Measurements from ENCODE around the gene IKBKE. TPM values are rescaled to one million over a fixed set of nuclear protein-coding genes. Genes with fewer than 3 reads are reported as not detected.

The IKBKE gene
- total and polyA plus RNA-seq, 4 donors: 2.2 to 4.4 (median 3.6) TPM

DNA sequence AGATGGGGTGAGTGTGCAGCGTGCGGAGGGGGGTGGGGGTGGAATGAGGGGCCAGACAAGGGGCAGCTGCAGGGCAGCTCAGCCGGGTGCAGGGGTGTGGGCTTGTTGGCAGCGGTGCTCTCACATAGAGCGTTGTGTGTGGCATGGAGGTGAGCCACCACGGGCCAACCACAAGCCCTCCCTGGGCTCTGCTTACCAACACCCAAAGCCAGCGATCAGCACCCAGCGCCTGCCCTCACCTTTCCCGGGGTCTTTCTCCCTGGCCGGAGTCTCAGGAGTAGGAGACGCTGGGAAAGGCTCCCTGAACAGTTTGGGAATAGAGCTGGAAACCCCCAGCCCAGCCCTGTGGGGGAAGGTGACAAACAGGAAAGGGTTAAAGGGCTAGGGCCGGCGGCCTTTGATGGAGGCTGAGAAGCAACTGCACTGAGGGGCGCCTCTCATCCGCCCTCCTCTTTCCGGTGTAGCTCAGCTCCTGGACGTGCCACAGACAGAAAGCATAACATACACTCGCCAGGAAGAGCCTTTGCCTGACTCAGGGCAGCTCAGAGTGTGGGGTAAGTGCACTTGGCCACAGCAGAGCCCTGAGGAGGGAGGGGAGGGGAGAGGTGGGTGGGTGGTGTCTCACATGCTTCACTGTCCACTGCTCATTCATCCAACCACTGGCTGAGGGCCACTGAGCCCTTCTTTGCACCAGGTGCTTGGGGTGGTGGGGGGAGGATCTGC lies 577 bp downstream of the IKBKE start:
- Histone ChIP-seq H3K4me3 (ENCODE audit: low read depth, low read length) (peak overlapping the region; percentile 57), H3K9me3 (ENCODE audit: control insufficient read depth, insufficient read depth, low read length) (no peaks in the 10 kb centered on the region), H3K27ac (ENCODE audit: low read depth, low read length) (peak overlapping the region; percentile 57), H3K27me3 (ENCODE audit: control insufficient read depth, insufficient read depth, low read length) (peaks cover 9% of the 10 kb centered on the region), H3K4me1 (ENCODE audit: control insufficient read depth, insufficient read depth, low read length) (peaks cover 38% of the 10 kb centered on the region), H3K36me3 (ENCODE audit: control insufficient read depth, insufficient read depth, low read length) (peaks cover 6% of the 10 kb centered on the region)
- WGBS (ENCODE audit: insufficient coverage): 7% methylated on average over 11 of the region's 18 CpGs
- peak in 1 of 6 donors; percentile 24 for DNase-seq (ENCODE audit: low read depth in 4 of 6, low spot score in 6 of 6)

DNA sequence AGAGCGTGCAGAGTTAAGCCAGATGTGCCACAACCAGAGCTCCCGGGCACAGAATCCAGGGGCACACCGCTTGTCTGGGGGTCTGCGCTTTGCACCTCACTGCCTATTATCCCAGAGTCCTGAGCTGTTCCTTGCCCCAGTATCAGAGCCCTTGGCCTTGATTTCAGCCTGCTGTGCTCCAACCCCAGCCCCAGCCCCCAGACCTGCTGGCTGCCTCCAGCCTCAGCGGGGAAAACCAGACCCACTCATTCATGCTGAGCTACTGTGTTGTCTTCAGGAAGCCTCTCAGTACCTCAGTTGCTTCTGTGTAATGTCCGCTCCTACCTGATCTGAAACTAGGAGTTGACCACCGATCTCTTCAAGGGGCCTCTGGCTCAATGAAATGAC lies 1.1 kb downstream of the IKBKE start:
- Histone ChIP-seq H3K9me3 (ENCODE audit: control insufficient read depth, insufficient read depth, low read length) (no peaks in the 10 kb centered on the region), H3K4me3 (ENCODE audit: low read depth, low read length) (no peak overlapping the region), H3K27me3 (ENCODE audit: control insufficient read depth, insufficient read depth, low read length) (peaks cover 9% of the 10 kb centered on the region), H3K36me3 (ENCODE audit: control insufficient read depth, insufficient read depth, low read length) (peaks cover 11% of the 10 kb centered on the region), H3K4me1 (ENCODE audit: control insufficient read depth, insufficient read depth, low read length) (peaks cover 38% of the 10 kb centered on the region), H3K27ac (ENCODE audit: low read depth, low read length) (no peak overlapping the region)
- no peak for DNase-seq (ENCODE audit: low read depth in 4 of 6, low spot score in 6 of 6)
- 44% methylated on average over 4 of the region's 7 CpGs for WGBS (ENCODE audit: insufficient coverage)

DNA sequence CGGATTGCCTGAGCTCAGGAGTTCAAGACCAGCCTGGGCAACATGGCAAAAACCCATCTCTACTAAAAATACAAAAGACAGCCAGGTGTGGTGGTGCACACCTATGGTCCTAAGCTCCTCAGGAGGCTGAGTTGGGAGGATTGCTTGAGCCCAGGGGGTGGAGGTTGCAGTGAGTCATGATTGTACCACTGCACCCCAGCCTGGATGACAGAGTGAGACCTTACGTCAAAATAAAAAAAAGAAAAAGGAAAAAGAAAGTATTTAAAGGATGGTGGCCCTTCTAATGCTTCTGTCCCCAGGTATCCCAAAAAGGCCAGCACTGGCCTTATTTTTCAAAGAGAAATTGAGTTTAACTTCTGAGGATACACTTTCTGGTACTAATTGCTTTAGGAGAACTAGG lies 1.7 kb downstream of the IKBKE start:
- Histone ChIP-seq H3K9me3 (ENCODE audit: control insufficient read depth, insufficient read depth, low read length) (no peaks in the 10 kb centered on the region), H3K36me3 (ENCODE audit: control insufficient read depth, insufficient read depth, low read length) (peaks cover 16% of the 10 kb centered on the region), H3K27ac (ENCODE audit: low read depth, low read length) (no peak overlapping the region), H3K4me3 (ENCODE audit: low read depth, low read length) (no peak overlapping the region), H3K27me3 (ENCODE audit: control insufficient read depth, insufficient read depth, low read length) (peaks cover 9% of the 10 kb centered on the region), H3K4me1 (ENCODE audit: control insufficient read depth, insufficient read depth, low read length) (peaks cover 37% of the 10 kb centered on the region)
- no peak for DNase-seq (ENCODE audit: low read depth in 4 of 6, low spot score in 6 of 6)
- no CpG with 5 or more reads among the region's 2 CpGs for WGBS (ENCODE audit: insufficient coverage)

DNA sequence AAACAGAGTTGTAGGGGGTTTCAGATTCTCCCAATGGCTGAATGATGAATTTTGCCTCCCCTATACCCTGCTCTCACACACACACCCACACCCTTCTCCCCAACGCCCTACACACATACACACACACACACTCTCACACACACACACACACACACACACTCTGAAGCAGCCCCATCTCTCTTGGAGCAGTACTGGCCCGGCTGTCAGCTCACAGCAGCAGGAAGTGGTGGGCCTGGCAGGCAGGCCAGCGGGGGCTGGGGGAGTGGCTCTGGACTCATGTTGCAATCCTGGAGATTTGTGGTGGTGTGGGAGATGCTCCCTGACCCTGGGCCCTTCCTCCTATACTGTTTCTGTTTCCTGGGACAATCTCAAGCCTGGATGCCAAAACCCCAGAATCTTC lies 2.2 kb downstream of the IKBKE start:
- Histone ChIP-seq H3K27ac (ENCODE audit: low read depth, low read length) (no peak overlapping the region), H3K36me3 (ENCODE audit: control insufficient read depth, insufficient read depth, low read length) (peaks cover 18% of the 10 kb centered on the region), H3K4me3 (ENCODE audit: low read depth, low read length) (no peak overlapping the region), H3K4me1 (ENCODE audit: control insufficient read depth, insufficient read depth, low read length) (peaks cover 32% of the 10 kb centered on the region), H3K9me3 (ENCODE audit: control insufficient read depth, insufficient read depth, low read length) (no peaks in the 10 kb centered on the region), H3K27me3 (ENCODE audit: control insufficient read depth, insufficient read depth, low read length) (peaks cover 9% of the 10 kb centered on the region)
- DNase-seq (ENCODE audit: low read depth in 4 of 6, low spot score in 6 of 6): no peak
- WGBS (ENCODE audit: insufficient coverage): 33% methylated on average over 1 of the region's 3 CpGs

DNA sequence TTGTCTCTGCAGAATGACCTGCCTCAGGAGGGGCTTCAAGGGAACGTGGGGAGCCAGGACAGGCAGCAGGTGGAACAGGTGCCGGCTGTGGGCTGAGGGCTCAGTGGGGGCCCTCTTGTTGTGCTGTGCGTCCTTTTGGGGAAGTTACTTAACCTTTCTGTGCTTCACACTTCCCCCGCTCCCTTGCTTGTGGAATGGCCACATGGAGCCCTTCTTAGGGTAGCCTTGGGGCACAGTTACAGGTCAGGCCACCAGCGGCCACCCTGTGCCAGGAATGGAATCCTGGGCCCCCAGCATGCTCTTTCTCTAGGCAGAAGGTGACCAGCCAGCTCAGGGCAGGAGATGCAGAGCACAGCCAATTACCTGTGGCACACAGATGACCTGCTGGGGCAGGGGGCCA lies 2.6 kb downstream of the IKBKE start:
- Histone ChIP-seq H3K36me3 (ENCODE audit: control insufficient read depth, insufficient read depth, low read length) (peaks cover 18% of the 10 kb centered on the region), H3K4me3 (ENCODE audit: low read depth, low read length) (no peak overlapping the region), H3K4me1 (ENCODE audit: control insufficient read depth, insufficient read depth, low read length) (peaks cover 31% of the 10 kb centered on the region), H3K27me3 (ENCODE audit: control insufficient read depth, insufficient read depth, low read length) (peaks cover 9% of the 10 kb centered on the region), H3K27ac (ENCODE audit: low read depth, low read length) (no peak overlapping the region), H3K9me3 (ENCODE audit: control insufficient read depth, insufficient read depth, low read length) (no peaks in the 10 kb centered on the region)
- DNase-seq (ENCODE audit: low read depth in 4 of 6, low spot score in 6 of 6): no peak
- WGBS (ENCODE audit: insufficient coverage): 81% methylated on average over 5 of the region's 5 CpGs

DNA sequence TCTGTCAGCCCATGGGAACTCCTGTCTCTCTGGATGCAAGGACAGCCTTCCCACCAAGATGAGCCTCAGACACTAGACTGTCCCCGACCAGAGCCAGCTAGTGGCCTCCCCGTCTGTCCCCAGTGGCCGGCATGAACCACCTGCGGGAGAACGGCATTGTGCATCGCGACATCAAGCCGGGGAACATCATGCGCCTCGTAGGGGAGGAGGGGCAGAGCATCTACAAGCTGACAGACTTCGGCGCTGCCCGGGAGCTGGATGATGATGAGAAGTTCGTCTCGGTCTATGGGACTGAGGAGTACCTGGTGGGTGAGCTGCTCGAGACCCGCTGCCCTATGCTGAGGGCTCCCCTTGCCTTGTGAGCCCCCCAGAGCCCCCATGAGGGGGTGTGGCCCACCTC lies 5.8 kb downstream of the IKBKE start:
- DNase-seq (ENCODE audit: low read depth in 4 of 6, low spot score in 6 of 6): no peak
- no peak overlapping the region for H3K4me3 ChIP-seq (ENCODE audit: low read depth, low read length)
- WGBS (ENCODE audit: insufficient coverage): 89% methylated on average over 16 of the region's 17 CpGs
- H3K27me3 ChIP-seq (ENCODE audit: control insufficient read depth, insufficient read depth, low read length): peaks cover 3% of the 10 kb centered on the region
- H3K36me3 ChIP-seq (ENCODE audit: control insufficient read depth, insufficient read depth, low read length): peaks cover 18% of the 10 kb centered on the region
- H3K4me1 ChIP-seq (ENCODE audit: control insufficient read depth, insufficient read depth, low read length): peaks cover 15% of the 10 kb centered on the region
- no peak overlapping the region for H3K27ac ChIP-seq (ENCODE audit: low read depth, low read length)
- no peaks in the 10 kb centered on the region for H3K9me3 ChIP-seq (ENCODE audit: control insufficient read depth, insufficient read depth, low read length)

DNA sequence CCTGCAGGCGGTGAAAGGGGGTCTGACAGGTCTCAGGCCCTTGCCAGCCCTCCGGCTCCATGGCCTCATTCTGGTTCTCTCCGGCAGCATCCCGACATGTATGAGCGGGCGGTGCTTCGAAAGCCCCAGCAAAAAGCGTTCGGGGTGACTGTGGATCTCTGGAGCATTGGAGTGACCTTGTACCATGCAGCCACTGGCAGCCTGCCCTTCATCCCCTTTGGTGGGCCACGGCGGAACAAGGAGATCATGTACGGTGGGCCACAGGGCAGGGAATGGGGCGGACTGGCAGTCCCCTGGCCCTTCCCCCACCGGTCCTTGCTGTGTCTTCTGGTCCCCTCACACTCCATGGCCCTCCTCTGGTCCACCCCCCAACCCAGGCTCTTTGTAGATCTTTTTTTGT lies 6.3 kb downstream of the IKBKE start:
- no peak overlapping the region for H3K27ac ChIP-seq (ENCODE audit: low read depth, low read length)
- H3K4me3 ChIP-seq (ENCODE audit: low read depth, low read length): no peak overlapping the region
- H3K27me3 ChIP-seq (ENCODE audit: control insufficient read depth, insufficient read depth, low read length): no peaks in the 10 kb centered on the region
- 90% methylated on average over 13 of the region's 14 CpGs for WGBS (ENCODE audit: insufficient coverage)
- H3K9me3 ChIP-seq (ENCODE audit: control insufficient read depth, insufficient read depth, low read length): no peaks in the 10 kb centered on the region
- H3K4me1 ChIP-seq (ENCODE audit: control insufficient read depth, insufficient read depth, low read length): peaks cover 10% of the 10 kb centered on the region
- peaks cover 18% of the 10 kb centered on the region for H3K36me3 ChIP-seq (ENCODE audit: control insufficient read depth, insufficient read depth, low read length)
- no peak for DNase-seq (ENCODE audit: low read depth in 4 of 6, low spot score in 6 of 6)

DNA sequence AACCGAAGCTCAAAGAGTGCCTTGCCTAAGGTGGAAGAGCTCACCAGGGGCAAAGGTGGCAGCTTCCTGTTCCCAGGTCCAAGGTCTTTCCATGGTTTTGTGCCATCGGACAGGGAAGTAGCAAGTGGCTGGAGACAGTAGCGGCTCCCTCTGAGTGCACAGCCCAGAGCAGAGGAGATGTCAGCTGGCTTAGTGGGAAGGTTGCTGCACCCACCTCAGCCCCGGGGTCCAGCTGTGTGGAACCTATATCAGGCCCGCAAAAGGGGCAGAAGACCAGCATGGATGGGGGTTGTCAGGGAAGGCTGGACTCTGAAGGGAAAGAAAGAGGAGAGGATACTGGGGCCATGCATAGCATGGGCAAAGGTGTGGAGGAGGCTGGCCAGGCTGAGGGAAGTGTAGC lies 6.8 kb downstream of the IKBKE start:
- 95% methylated on average over 5 of the region's 5 CpGs for WGBS (ENCODE audit: insufficient coverage)

DNA sequence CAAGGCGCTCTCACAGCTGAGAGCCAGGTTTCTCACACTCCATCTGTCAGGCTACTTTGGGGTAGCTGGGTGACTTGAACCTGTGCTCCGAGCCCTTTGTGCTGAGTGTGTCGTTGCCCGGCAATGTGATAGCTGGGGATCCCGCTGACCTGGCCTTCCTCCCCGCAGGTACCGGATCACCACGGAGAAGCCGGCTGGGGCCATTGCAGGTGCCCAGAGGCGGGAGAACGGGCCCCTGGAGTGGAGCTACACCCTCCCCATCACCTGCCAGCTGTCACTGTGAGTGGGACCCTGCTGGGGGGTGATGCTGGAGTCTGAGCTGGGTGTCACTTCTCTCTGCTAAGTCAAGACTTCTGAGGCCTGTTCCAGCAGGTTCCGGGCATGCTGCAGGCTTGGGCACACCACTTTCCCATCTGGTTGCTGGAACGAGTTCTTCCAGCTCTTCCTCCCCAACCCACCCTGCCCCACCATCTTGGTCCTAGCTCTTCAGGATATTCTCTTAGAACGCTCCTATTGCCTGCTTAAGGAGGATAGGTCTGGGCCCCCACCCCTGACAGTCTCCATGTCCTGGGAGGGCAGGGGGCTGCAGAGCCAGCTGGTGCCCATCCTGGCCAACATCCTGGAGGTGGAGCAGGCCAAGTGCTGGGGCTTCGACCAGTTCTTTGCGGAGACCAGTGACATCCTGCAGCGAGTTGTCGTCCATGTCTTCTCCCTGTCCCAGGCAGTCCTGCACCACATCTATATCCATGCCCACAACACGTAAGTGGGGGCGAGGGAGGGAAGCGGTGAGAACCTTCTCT lies 7.5 kb downstream of the IKBKE start:
- Histone ChIP-seq H3K4me3 (ENCODE audit: low read depth, low read length) (no peak overlapping the region), H3K4me1 (ENCODE audit: control insufficient read depth, insufficient read depth, low read length) (peaks cover 8% of the 10 kb centered on the region), H3K27ac (ENCODE audit: low read depth, low read length) (no peak overlapping the region), H3K27me3 (ENCODE audit: control insufficient read depth, insufficient read depth, low read length) (no peaks in the 10 kb centered on the region), H3K36me3 (ENCODE audit: control insufficient read depth, insufficient read depth, low read length) (peaks cover 17% of the 10 kb centered on the region), H3K9me3 (ENCODE audit: control insufficient read depth, insufficient read depth, low read length) (no peaks in the 10 kb centered on the region)
- no peak for DNase-seq (ENCODE audit: low read depth in 4 of 6, low spot score in 6 of 6)
- 91% methylated on average over 10 of the region's 21 CpGs for WGBS (ENCODE audit: insufficient coverage)

More for the DNA sequence above, 6.8 kb downstream of the IKBKE start:
- Histone ChIP-seq H3K27me3 (ENCODE audit: control insufficient read depth, insufficient read depth, low read length) (no peaks in the 10 kb centered on the region), H3K27ac (ENCODE audit: low read depth, low read length) (no peak overlapping the region), H3K4me1 (ENCODE audit: control insufficient read depth, insufficient read depth, low read length) (peaks cover 10% of the 10 kb centered on the region), H3K36me3 (ENCODE audit: control insufficient read depth, insufficient read depth, low read length) (peaks cover 18% of the 10 kb centered on the region), H3K9me3 (ENCODE audit: control insufficient read depth, insufficient read depth, low read length) (no peaks in the 10 kb centered on the region), H3K4me3 (ENCODE audit: low read depth, low read length) (no peak overlapping the region)
- DNase-seq (ENCODE audit: low read depth in 4 of 6, low spot score in 6 of 6): no peak

DNA sequence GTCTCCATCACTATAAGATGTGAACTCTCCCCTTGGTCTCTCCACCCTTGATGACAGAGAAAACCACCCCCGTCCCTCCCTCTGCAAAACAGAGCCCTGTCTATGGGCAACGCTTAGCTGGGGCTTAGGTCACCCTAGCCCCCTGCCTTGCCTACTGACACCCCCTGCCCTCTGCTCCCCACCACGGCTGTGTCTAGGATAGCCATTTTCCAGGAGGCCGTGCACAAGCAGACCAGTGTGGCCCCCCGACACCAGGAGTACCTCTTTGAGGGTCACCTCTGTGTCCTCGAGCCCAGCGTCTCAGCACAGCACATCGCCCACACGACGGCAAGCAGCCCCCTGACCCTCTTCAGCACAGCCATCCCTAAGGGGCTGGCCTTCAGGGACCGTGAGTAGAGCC lies 8.5 kb downstream of the IKBKE start:
- Histone ChIP-seq H3K4me3 (ENCODE audit: low read depth, low read length) (no peak overlapping the region), H3K4me1 (ENCODE audit: control insufficient read depth, insufficient read depth, low read length) (peaks cover 5% of the 10 kb centered on the region), H3K9me3 (ENCODE audit: control insufficient read depth, insufficient read depth, low read length) (no peaks in the 10 kb centered on the region), H3K27ac (ENCODE audit: low read depth, low read length) (no peak overlapping the region), H3K36me3 (ENCODE audit: control insufficient read depth, insufficient read depth, low read length) (peaks cover 12% of the 10 kb centered on the region), H3K27me3 (ENCODE audit: control insufficient read depth, insufficient read depth, low read length) (no peaks in the 10 kb centered on the region)
- 97% methylated on average over 7 of the region's 11 CpGs for WGBS (ENCODE audit: insufficient coverage)
- DNase-seq (ENCODE audit: low read depth in 4 of 6, low spot score in 6 of 6): no peak
